Trophoblast cell (in vitro differentiated cells and primary cell): Measurements from ENCODE around the gene LDLRAD3.
A peak's percentile ranks its signal among the peaks of the same experiment; 100 is the strongest.

Experiments used
- DNase-seq, 2 donors: peaks; one replicate each; pipeline ENCODE4 v3.0.0-alpha.2; 2016
- H2AFZ ChIP-seq: 2 replicates; pipeline ENCODE4 v1.6.1; 2013; ENCODE audit warnings: low read length, moderate library complexity, mild to moderate bottlenecking; ENCODE audit not compliant: insufficient read depth, poor library complexity
- H2AK5ac ChIP-seq: 2 replicates; pipeline ENCODE4 v1.6.1; 2013; ENCODE audit warnings: mild to moderate bottlenecking, low read length
- H2BK120ac ChIP-seq: 2 replicates; pipeline ENCODE4 v1.6.1; 2013; ENCODE audit warnings: low read length, mild to moderate bottlenecking, moderate library complexity; ENCODE audit not compliant: insufficient read depth, poor library complexity
- H2BK12ac ChIP-seq: 2 replicates; pipeline ENCODE4 v1.6.1; 2013; ENCODE audit warnings: mild to moderate bottlenecking, low read length, moderate library complexity
- H2BK5ac ChIP-seq: 2 replicates; pipeline ENCODE4 v1.6.1; 2013; ENCODE audit warnings: low read length, low read depth, moderate library complexity, mild to moderate bottlenecking; ENCODE audit not compliant: poor library complexity
- H3K14ac ChIP-seq: 2 replicates; pipeline ENCODE4 v1.6.1; 2013; ENCODE audit warnings: mild to moderate bottlenecking, low read length
- H3K18ac ChIP-seq: 2 replicates; pipeline ENCODE4 v1.6.1; 2013; ENCODE audit warnings: mild to moderate bottlenecking, low read length
- H3K23ac ChIP-seq: 2 replicates; pipeline ENCODE4 v1.6.1; 2013; ENCODE audit warnings: low read length
- H3K27ac ChIP-seq: 2 replicates; pipeline ENCODE4 v1.5.1; 2013; ENCODE audit warnings: low read depth, mild to moderate bottlenecking, inconsistent platforms, low read length, moderate library complexity
- H3K27me3 ChIP-seq: 2 replicates; pipeline ENCODE4 v1.6.1; 2013; ENCODE audit warnings: inconsistent platforms, mild to moderate bottlenecking, low read length, moderate library complexity; ENCODE audit not compliant: insufficient read depth
- H3K36me3 ChIP-seq, 2 experiments: 1 replicate in 1 of 2; 2 replicates in 1 of 2; pipeline ENCODE4 v1.6.1; 2013; ENCODE audit warnings: low read length in 2 of 2, mild to moderate bottlenecking in 2 of 2, moderate library complexity in 1 of 2; ENCODE audit not compliant: insufficient read depth in 2 of 2, control insufficient read depth in 1 of 2
- H3K4ac ChIP-seq: 2 replicates; pipeline ENCODE4 v1.6.1; 2013; ENCODE audit warnings: low read depth, mild to moderate bottlenecking, low read length, moderate library complexity
- H3K4me1 ChIP-seq, 2 experiments: 1 replicate in 1 of 2; 2 replicates in 1 of 2; pipeline ENCODE4 v1.6.1; 2013; ENCODE audit warnings: low read length in 2 of 2, mild to moderate bottlenecking in 2 of 2, moderate library complexity in 1 of 2; ENCODE audit not compliant: insufficient read depth in 2 of 2, control insufficient read depth in 1 of 2
- H3K4me2 ChIP-seq: 2 replicates; pipeline ENCODE4 v1.6.1; 2013; ENCODE audit warnings: inconsistent platforms, mild to moderate bottlenecking, low read length, moderate library complexity
- H3K4me3 ChIP-seq: 2 replicates; pipeline ENCODE4 v1.5.1; 2013; ENCODE audit warnings: mild to moderate bottlenecking, low read depth, low read length, inconsistent platforms
- H3K79me1 ChIP-seq: one replicate; pipeline ENCODE4 v1.6.1; 2013; ENCODE audit warnings: low read length
- H3K79me2 ChIP-seq: 2 replicates; pipeline ENCODE4 v1.6.1; 2013; ENCODE audit warnings: low read length, mild to moderate bottlenecking; ENCODE audit not compliant: control insufficient read depth, insufficient read depth, poor library complexity
- H3K9ac ChIP-seq: 2 replicates; pipeline ENCODE4 v1.6.1; 2013; ENCODE audit warnings: mild to moderate bottlenecking, low read length
- H3K9me3 ChIP-seq: 2 replicates; pipeline ENCODE4 v1.6.1; 2013; ENCODE audit warnings: low read depth, mild to moderate bottlenecking, control low read depth, inconsistent platforms, low read length; ENCODE audit not compliant: insufficient read depth
- H4K12ac ChIP-seq: 2 replicates; pipeline ENCODE4 v1.6.1; 2013; ENCODE audit warnings: low read depth, mild to moderate bottlenecking, low read length, moderate library complexity
- H4K8ac ChIP-seq: 2 replicates; pipeline ENCODE4 v1.6.1; 2013; ENCODE audit warnings: low read depth, mild to moderate bottlenecking, low read length, moderate library complexity
- H4K91ac ChIP-seq: one replicate; pipeline ENCODE4 v1.6.1; 2013; ENCODE audit warnings: low read depth, mild to moderate bottlenecking, low read length, moderate library complexity
- WGBS: extraction: QIAGEN DNeasy Blood & Tissue Kit; methylation state at CpG from one replicate; pipeline ENCODE4 v1.1.7; 2013; ENCODE audit warnings: missing lambda C conversion rate; ENCODE audit not compliant: insufficient read length, insufficient coverage; ENCODE audit errors: extremely low coverage; 5-methylcytosine and 5-hydroxymethylcytosine counted together

The LDLRAD3 gene

GRCh38 chr11:36210529-36210928, 266.7 kb downstream of the LDLRAD3 start:
- Histone ChIP-seq H3K27ac (no peak overlapping the region), H3K79me2 (no peaks in the 10 kb centered on the region)
- no CpG with 5 or more reads among the region's 2 CpGs for WGBS

GRCh38 chr11:36211761-36212430, 268.0 kb downstream of the LDLRAD3 start:
- Histone ChIP-seq H2AFZ (no peak overlapping the region), H3K36me3 (no peaks in the 10 kb centered on the region), H4K91ac (no peak overlapping the region), H4K8ac (no peak overlapping the region), H2BK120ac (no peak overlapping the region), H3K79me1 (peaks cover 5% of the 10 kb centered on the region), H3K4ac (no peak overlapping the region), H3K18ac (no peak overlapping the region), H3K4me2 (no peak overlapping the region), H3K23ac (no peak overlapping the region), H3K27ac (no peak overlapping the region), H4K12ac (no peak overlapping the region), H3K27me3 (no peaks in the 10 kb centered on the region), H3K4me1 (peaks cover 19 to 31% of the 10 kb centered on the region in 2 experiments), H3K9ac (no peak overlapping the region), H2BK12ac (no peak overlapping the region), H2AK5ac (no peak overlapping the region), H2BK5ac (no peak overlapping the region), H3K14ac (no peak overlapping the region), H3K4me3 (no peak overlapping the region), H3K9me3 (no peaks in the 10 kb centered on the region), H3K79me2 (no peaks in the 10 kb centered on the region)
- WGBS: no CpG with 5 or more reads among the region's 8 CpGs
- DNase-seq: peak in 1 of 2 donors; percentile 31

More at GRCh38 chr11:36210529-36210928, 266.7 kb downstream of the LDLRAD3 start:
- H3K4me1 ChIP-seq: peaks cover 19 to 29% of the 10 kb centered on the region in 2 experiments
- no peak overlapping the region for H2AFZ ChIP-seq
- no peak overlapping the region for H4K12ac ChIP-seq
- no peak overlapping the region for H4K91ac ChIP-seq
- H3K14ac ChIP-seq: no peak overlapping the region
- no peak overlapping the region for H3K4me2 ChIP-seq
- no peaks in the 10 kb centered on the region for H3K27me3 ChIP-seq
- no peak overlapping the region for H3K9ac ChIP-seq
- peaks cover 5% of the 10 kb centered on the region for H3K79me1 ChIP-seq
- H3K36me3 ChIP-seq: no peaks in the 10 kb centered on the region
- no peak overlapping the region for H3K18ac ChIP-seq
- no peak overlapping the region for H3K23ac ChIP-seq
- no peak overlapping the region for H2BK120ac ChIP-seq
- H2AK5ac ChIP-seq: no peak overlapping the region
- H3K9me3 ChIP-seq: no peaks in the 10 kb centered on the region
- no peak overlapping the region for H4K8ac ChIP-seq
- H3K4ac ChIP-seq: no peak overlapping the region
- DNase-seq: peak; percentile 73 to 80
- H2BK5ac ChIP-seq: no peak overlapping the region
- no peak overlapping the region for H3K4me3 ChIP-seq
- H2BK12ac ChIP-seq: no peak overlapping the region

GRCh38 chr11:36212564-36213392, 268.9 kb downstream of the LDLRAD3 start:
- no peaks in the 10 kb centered on the region for H3K79me2 ChIP-seq
- H3K23ac ChIP-seq: no peak overlapping the region
- H3K4me2 ChIP-seq: no peak overlapping the region
- no peaks in the 10 kb centered on the region for H3K36me3 ChIP-seq
- no peaks in the 10 kb centered on the region for H3K9me3 ChIP-seq
- H4K91ac ChIP-seq: peak overlapping the region; percentile 58
- H2AK5ac ChIP-seq: no peak overlapping the region
- no peak overlapping the region for H2BK5ac ChIP-seq
- H2BK120ac ChIP-seq: no peak overlapping the region
- H3K4ac ChIP-seq: no peak overlapping the region
- H3K14ac ChIP-seq: no peak overlapping the region
- no peak overlapping the region for H3K4me3 ChIP-seq
- peaks cover 19 to 31% of the 10 kb centered on the region in 2 experiments for H3K4me1 ChIP-seq
- H3K27ac ChIP-seq: no peak overlapping the region
- no peak overlapping the region for H2AFZ ChIP-seq
- H3K27me3 ChIP-seq: no peaks in the 10 kb centered on the region
- H4K12ac ChIP-seq: no peak overlapping the region
- peaks cover 5% of the 10 kb centered on the region for H3K79me1 ChIP-seq
- H3K18ac ChIP-seq: no peak overlapping the region
- H3K9ac ChIP-seq: no peak overlapping the region
- no peak overlapping the region for H4K8ac ChIP-seq
- no peak for DNase-seq
- H2BK12ac ChIP-seq: no peak overlapping the region
- WGBS: no CpG with 5 or more reads among the region's 7 CpGs

- Histone ChIP-seq H2AFZ (no peak overlapping the region), H3K4me2 (no peak overlapping the region), H3K4me3 (no peak overlapping the region), H4K8ac (no peak overlapping the region), H3K36me3 (no peaks in the 10 kb centered on the region), H3K4me1 (peaks cover 19 to 31% of the 10 kb centered on the region in 2 experiments), H3K9ac (no peak overlapping the region), H3K27ac (no peak overlapping the region), H3K9me3 (no peaks in the 10 kb centered on the region), H2BK5ac (no peak overlapping the region), H2BK120ac (no peak overlapping the region), H3K23ac (no peak overlapping the region), H3K18ac (peak overlapping the region; percentile 62), H4K12ac (no peak overlapping the region), H3K79me1 (peaks cover 5% of the 10 kb centered on the region), H3K4ac (no peak overlapping the region), H2BK12ac (peak overlapping the region; percentile 25), H3K79me2 (no peaks in the 10 kb centered on the region), H3K27me3 (no peaks in the 10 kb centered on the region), H3K14ac (peak overlapping the region; percentile 30), H2AK5ac (peak overlapping the region; percentile 49), H4K91ac (peak overlapping the region; percentile 20)
- DNase-seq: no peak
- no CpG with 5 or more reads among the region's 7 CpGs for WGBS
Measured at GRCh38 chr11:36213393-36213840, 269.6 kb downstream of the LDLRAD3 start.
